Right renal cortex interstitium (tissue), 3 donors: ENCODE measurements around the gene PGM1. TPM values are rescaled to one million over a fixed set of nuclear protein-coding genes. Genes with fewer than 3 reads are reported as not detected.

Source experiments
- DNase-seq, 3 donors: peaks; one replicate each; pipeline ENCODE4 v3.0.0-alpha.2; 2013; ENCODE audit warnings: low read depth in 3 of 3, low spot score in 2 of 3
- polyA plus RNA-seq, 3 donors: library from polyadenylated mRNA; unstranded; fragments of 120-200 nt; gene quantifications; one replicate each; pipeline ENCODE4 v1.2.1, GENCODE V29; 2013; ENCODE audit not compliant: insufficient read length in 3 of 3

Gene PGM1
- polyA plus RNA-seq, 3 donors = 31.4 to 31.9 (median 31.5) TPM

- no peak for DNase-seq
Observed at GRCh38 chr1:63630238-63630637, 37.0 kb downstream of the PGM1 start.

GRCh38 chr1:63630666-63631065 is 37.5 kb downstream of the PGM1 start:
- DNase-seq = no peak

- no peak for DNase-seq
Observed at GRCh38 chr1:63632110-63632509, 38.9 kb downstream of the PGM1 start.

GRCh38 chr1:63633281-63633680 is 40.1 kb downstream of the PGM1 start:
- no peak for DNase-seq

GRCh38 chr1:63634471-63634870 is 41.3 kb downstream of the PGM1 start:
- DNase-seq = no peak

GRCh38 chr1:63635681-63636080 is 42.5 kb downstream of the PGM1 start:
- DNase-seq = no peak

- DNase-seq = no peak
Observed at GRCh38 chr1:63636192-63637105, 43.2 kb downstream of the PGM1 start.

- DNase-seq = no peak
Observed at GRCh38 chr1:63638471-63638870, 45.3 kb downstream of the PGM1 start.

GRCh38 chr1:63638875-63639274 is 45.7 kb downstream of the PGM1 start:
- no peak for DNase-seq

GRCh38 chr1:63640633-63641567 is 47.7 kb downstream of the PGM1 start:
- no peak for DNase-seq

- no peak for DNase-seq
Observed at GRCh38 chr1:63641615-63642014, 48.4 kb downstream of the PGM1 start.

GRCh38 chr1:63642901-63643300 is 49.7 kb downstream of the PGM1 start:
- DNase-seq = no peak

GRCh38 chr1:63643517-63643916 is 50.3 kb downstream of the PGM1 start:
- no peak for DNase-seq

- no peak for DNase-seq
Observed at GRCh38 chr1:63643926-63644325, 50.7 kb downstream of the PGM1 start.

GRCh38 chr1:63645317-63645716 is 52.1 kb downstream of the PGM1 start:
- no peak for DNase-seq

GRCh38 chr1:63648689-63649088 is 55.5 kb downstream of the PGM1 start:
- DNase-seq = no peak

- no peak for DNase-seq
Observed at GRCh38 chr1:63651161-63651701, 58.0 kb downstream of the PGM1 start.

- no peak for DNase-seq
Observed at GRCh38 chr1:63653976-63654375, 60.8 kb downstream of the PGM1 start.

GRCh38 chr1:63659448-63659847 is 66.2 kb downstream of the PGM1 start:
- no peak for DNase-seq

- DNase-seq = peak in 1 of 3 donors; percentile 41
Observed at GRCh38 chr1:63662056-63662836, 69.0 kb downstream of the PGM1 start.
